H9 (cell line): ENCODE data around the gene HHAT. TPM values are rescaled to one million over a fixed set of nuclear protein-coding genes. Genes with fewer than 3 reads are reported as not detected.

Experiments used
- DNase-seq: peaks from one replicate; pipeline ENCODE4 v3.0.0-alpha.2; 2017
- H2AFZ ChIP-seq: one replicate; pipeline ENCODE4 v1.6.1; 2013; ENCODE audit warnings: mild to moderate bottlenecking, low read length, control low read depth, moderate library complexity
- H2AK5ac ChIP-seq: 2 replicates; pipeline ENCODE4 v1.6.1; 2013; ENCODE audit warnings: low read length, control low read depth, mixed read lengths; ENCODE audit not compliant: insufficient read length
- H2BK120ac ChIP-seq: one replicate; pipeline ENCODE4 v1.6.1; 2013; ENCODE audit warnings: low read depth, mild to moderate bottlenecking, low read length, control low read depth, inconsistent platforms; ENCODE audit not compliant: poor library complexity, severe bottlenecking
- H2BK12ac ChIP-seq: 2 replicates; pipeline ENCODE4 v1.6.1; 2013; ENCODE audit warnings: low read length, control low read depth, mixed read lengths, low read depth; ENCODE audit not compliant: insufficient read length
- H2BK15ac ChIP-seq: 2 replicates; pipeline ENCODE4 v1.6.1; 2013; ENCODE audit warnings: low read depth, low read length, control low read depth
- H2BK20ac ChIP-seq: one replicate; pipeline ENCODE4 v1.6.1; 2013; ENCODE audit warnings: low read depth, mild to moderate bottlenecking, low read length, control low read depth, inconsistent platforms; ENCODE audit not compliant: poor library complexity, severe bottlenecking
- H2BK5ac ChIP-seq: 2 replicates; pipeline ENCODE4 v1.6.1; 2013; ENCODE audit warnings: low read length, control low read depth, mixed read lengths; ENCODE audit not compliant: insufficient read length
- H3K14ac ChIP-seq: 2 replicates; pipeline ENCODE4 v1.6.1; 2013; ENCODE audit warnings: low read length, control low read depth; ENCODE audit not compliant: insufficient read depth
- H3K18ac ChIP-seq: 2 replicates; pipeline ENCODE4 v1.6.1; 2013; ENCODE audit warnings: low read depth, mild to moderate bottlenecking, mixed read lengths, low read length, control low read depth; ENCODE audit not compliant: insufficient read length
- H3K23ac ChIP-seq: 2 replicates; pipeline ENCODE4 v1.6.1; 2013; ENCODE audit warnings: low read length, control low read depth, mixed read lengths, low read depth; ENCODE audit not compliant: insufficient read length
- H3K23me2 ChIP-seq: 2 replicates; pipeline ENCODE4 v1.6.1; 2013; ENCODE audit warnings: low read depth, mild to moderate bottlenecking, mixed read lengths, low read length, control low read depth; ENCODE audit not compliant: insufficient read length, poor library complexity, severe bottlenecking
- H3K27ac ChIP-seq: 2 replicates; pipeline ENCODE4 v1.5.1; 2013; ENCODE audit warnings: low read length, control low read depth, mixed read lengths, low read depth; ENCODE audit not compliant: insufficient read length
- H3K27me3 ChIP-seq: 2 replicates; pipeline ENCODE4 v1.6.1; 2013; ENCODE audit warnings: low read length, control low read depth, inconsistent platforms; ENCODE audit not compliant: insufficient read depth
- H3K4ac ChIP-seq: 2 replicates; pipeline ENCODE4 v1.6.1; 2013; ENCODE audit warnings: low read depth, mild to moderate bottlenecking, control low read depth, inconsistent platforms, low read length, moderate library complexity
- H3K4me1 ChIP-seq: 2 replicates; pipeline ENCODE4 v1.6.1; 2013; ENCODE audit warnings: low read length, control low read depth, inconsistent platforms; ENCODE audit not compliant: insufficient read depth
- H3K4me2 ChIP-seq: 2 replicates; pipeline ENCODE4 v1.6.1; 2013; ENCODE audit warnings: low read length, control low read depth, mixed read lengths; ENCODE audit not compliant: insufficient read length, insufficient read depth
- H3K56ac ChIP-seq: 2 replicates; pipeline ENCODE4 v1.6.1; 2013; ENCODE audit warnings: low read depth, mild to moderate bottlenecking, mixed read lengths, low read length, control low read depth; ENCODE audit not compliant: insufficient read length
- H3K79me1 ChIP-seq: 2 replicates; pipeline ENCODE4 v1.6.1; 2013; ENCODE audit warnings: low read depth, mild to moderate bottlenecking, moderate library complexity, low read length, control low read depth, inconsistent platforms; ENCODE audit not compliant: insufficient read depth, poor library complexity, severe bottlenecking
- H3K79me2 ChIP-seq: 2 replicates; pipeline ENCODE4 v1.6.1; 2013; ENCODE audit warnings: low read length, control low read depth, inconsistent platforms; ENCODE audit not compliant: insufficient read depth
- H3K9ac ChIP-seq: 2 replicates; pipeline ENCODE4 v1.6.1; 2013; ENCODE audit warnings: low read length, control low read depth, mixed read lengths; ENCODE audit not compliant: insufficient read length; ENCODE audit errors: extremely low read depth
- H3K9me3 ChIP-seq: one replicate; pipeline ENCODE4 v1.6.1; 2013; ENCODE audit warnings: low read depth, low read length, inconsistent platforms; ENCODE audit not compliant: control insufficient read depth
- H3T11ph ChIP-seq: one replicate; pipeline ENCODE4 v1.6.1; 2013; ENCODE audit warnings: mild to moderate bottlenecking, low read length, control low read depth, inconsistent platforms
- H4K20me1 ChIP-seq: one replicate; pipeline ENCODE4 v1.6.1; 2013; ENCODE audit not compliant: control insufficient read depth, insufficient read length, insufficient read depth
- H4K5ac ChIP-seq: 2 replicates; pipeline ENCODE4 v1.6.1; 2013; ENCODE audit warnings: low read depth, mild to moderate bottlenecking, mixed read lengths, low read length, control low read depth; ENCODE audit not compliant: insufficient read length
- H4K8ac ChIP-seq: replicated peaks from 2 replicates; pipeline ENCODE4 v1.6.1; 2013; ENCODE audit warnings: low read length, control low read depth, mixed read lengths, low read depth; ENCODE audit not compliant: insufficient read length
- H4K91ac ChIP-seq: 2 replicates; pipeline ENCODE4 v1.6.1; 2013; ENCODE audit warnings: low read depth, mild to moderate bottlenecking, moderate library complexity, mixed read lengths, low read length, control low read depth; ENCODE audit not compliant: insufficient read length
- H3K27ac Mint-ChIP-seq, 3 experiments: 2 replicates in 2 of 3; 3 replicates in 1 of 3; pipeline ENCODE4 v1.8.0; 2020 to 2021; ENCODE audit warnings: mixed read lengths in 3 of 3, mild to moderate bottlenecking in 1 of 3, moderate library complexity in 1 of 3
- H3K27me3 Mint-ChIP-seq: 2 replicates; pipeline ENCODE4 v1.8.0; 2021; ENCODE audit warnings: low read depth, mild to moderate bottlenecking, moderate library complexity, mixed read lengths
- H3K36me3 Mint-ChIP-seq, 3 experiments: 2 replicates in 2 of 3; 3 replicates in 1 of 3; pipeline ENCODE4 v1.8.0; 2020 to 2021; ENCODE audit warnings: low read depth in 3 of 3, mixed read lengths in 3 of 3; ENCODE audit not compliant: insufficient read depth in 1 of 3
- H3K4me1 Mint-ChIP-seq, 2 experiments: 2 replicates each; pipeline ENCODE4 v1.8.0; 2020; ENCODE audit warnings: mixed read lengths in 2 of 2
- H3K4me3 Mint-ChIP-seq, 2 experiments: 2 replicates in 1 of 2; 3 replicates in 1 of 2; pipeline ENCODE4 v1.8.0; 2020 to 2021; ENCODE audit warnings: mild to moderate bottlenecking in 2 of 2, mixed read lengths in 2 of 2, moderate library complexity in 1 of 2
- H3K9me3 Mint-ChIP-seq, 2 experiments: 2 replicates in 1 of 2; 3 replicates in 1 of 2; pipeline ENCODE4 v1.8.0; 2020; ENCODE audit warnings: mild to moderate bottlenecking in 2 of 2, mixed read lengths in 2 of 2, moderate library complexity in 1 of 2
- CTCF ChIP-seq: fragments of 200-600 bp; sonication (generic); conservative IDR thresholded peaks from 3 replicates; pipeline ENCODE4 v1.8.0; 2021; ENCODE audit warnings: antibody characterized with exemption, mild to moderate bottlenecking
- WGBS: extraction: QIAGEN DNeasy Blood & Tissue Kit; methylation state at CpG from one replicate; pipeline ENCODE4 v1.1.7; 2013; ENCODE audit warnings: missing lambda C conversion rate, low lambda C conversion rate, mixed read lengths; ENCODE audit not compliant: insufficient read length; ENCODE audit errors: extremely low coverage; 5-methylcytosine and 5-hydroxymethylcytosine counted together
- total RNA-seq: library from RNA; stranded (reverse); gene quantifications from 2 replicates; pipeline ENCODE4 v1.2.1, GENCODE V29; 2021

The HHAT gene
- total RNA-seq, 1 experiment from 2014 or later: 0.48 TPM

- Histone ChIP-seq H4K20me1 (peaks cover 2% of the 10 kb centered on the region), H3K4me2 (no peak overlapping the region)
- DNase-seq: no peak
Measured at GRCh38 chr1:210360852-210361477, 32.3 kb downstream of the HHAT start.

More at GRCh38 chr1:210360852-210361477, 32.3 kb downstream of the HHAT start:
- Mint-ChIP-seq H3K27ac (no peak overlapping the region), H3K27me3 (peaks cover 13% of the 10 kb centered on the region), H3K4me3 (no peak overlapping the region), H3K9me3 (peaks cover 0 to 2% of the 10 kb centered on the region in 2 experiments; a peak in 1 of 5 replicates), H3K4me1 (peaks cover 39% of the 10 kb centered on the region in 2 experiments), H3K36me3 (no peaks in the 10 kb centered on the region)
- H3K27me3 ChIP-seq: no peaks in the 10 kb centered on the region
- H2BK15ac ChIP-seq: no peak overlapping the region
- no peaks in the 10 kb centered on the region for H3K79me1 ChIP-seq
- H3K9me3 ChIP-seq: no peaks in the 10 kb centered on the region
- no peak overlapping the region for H3K4ac ChIP-seq
- no peak overlapping the region for H3T11ph ChIP-seq
- H4K8ac ChIP-seq: no peak overlapping the region
- H2BK5ac ChIP-seq: no peak overlapping the region
- no peak overlapping the region for H4K5ac ChIP-seq
- H4K91ac ChIP-seq: no peak overlapping the region
- no peak overlapping the region for H2BK20ac ChIP-seq
- H3K23ac ChIP-seq: no peak overlapping the region
- H3K14ac ChIP-seq: no peak overlapping the region
- H3K18ac ChIP-seq: no peak overlapping the region
- peak; percentile 76 for TF ChIP-seq CTCF
- no peak overlapping the region for H3K27ac ChIP-seq
- peaks cover 8% of the 10 kb centered on the region for H3K4me1 ChIP-seq
- no peaks in the 10 kb centered on the region for H3K79me2 ChIP-seq
- WGBS: no CpG with 5 or more reads among the region's 10 CpGs
- H3K56ac ChIP-seq: no peak overlapping the region
- no peaks in the 10 kb centered on the region for H3K23me2 ChIP-seq
- H2AFZ ChIP-seq: no peak overlapping the region
- H2BK12ac ChIP-seq: no peak overlapping the region
- no peak overlapping the region for H2AK5ac ChIP-seq
- no peak overlapping the region for H2BK120ac ChIP-seq
- no peak overlapping the region for H3K9ac ChIP-seq
